ENCODE results near the gene C9orf153.

- TF ChIP-seq CTCF (conservative IDR thresholded peaks at IDR 0.05; ENCODE audit: low read depth in 2 of 2) (no peak), NANOG (IDR thresholded peaks at IDR 0.05; ENCODE audit: borderline replicate concordance) (no peak), EZH2 (IDR thresholded peaks at IDR 0.05; ENCODE audit: low read depth, unreplicated experiment) (no peak), ZNF114 (CRISPR knock-in tag; IDR thresholded peaks at IDR 0.05) (no peak), REST (IDR thresholded peaks at IDR 0.05; ENCODE audit: unreplicated experiment) (no peak), POLR2AphosphoS5 (IDR thresholded peaks at IDR 0.05; ENCODE audit: low read depth) (no peak)
Measured at GRCh38 chr9:86282979-86283535, 23.6 kb upstream of the C9orf153 start.

All from GM23338 (cell line).